ENCODE results near the gene DGKD.
A peak's percentile ranks its signal among the peaks of the same experiment; 100 is the strongest.
"Not testable (repeated sequence)": the region's sequence is repeated elsewhere in the genome, so short reads cannot be mapped to it uniquely, and the experiment has no call there.

DGKD gene, protein sequence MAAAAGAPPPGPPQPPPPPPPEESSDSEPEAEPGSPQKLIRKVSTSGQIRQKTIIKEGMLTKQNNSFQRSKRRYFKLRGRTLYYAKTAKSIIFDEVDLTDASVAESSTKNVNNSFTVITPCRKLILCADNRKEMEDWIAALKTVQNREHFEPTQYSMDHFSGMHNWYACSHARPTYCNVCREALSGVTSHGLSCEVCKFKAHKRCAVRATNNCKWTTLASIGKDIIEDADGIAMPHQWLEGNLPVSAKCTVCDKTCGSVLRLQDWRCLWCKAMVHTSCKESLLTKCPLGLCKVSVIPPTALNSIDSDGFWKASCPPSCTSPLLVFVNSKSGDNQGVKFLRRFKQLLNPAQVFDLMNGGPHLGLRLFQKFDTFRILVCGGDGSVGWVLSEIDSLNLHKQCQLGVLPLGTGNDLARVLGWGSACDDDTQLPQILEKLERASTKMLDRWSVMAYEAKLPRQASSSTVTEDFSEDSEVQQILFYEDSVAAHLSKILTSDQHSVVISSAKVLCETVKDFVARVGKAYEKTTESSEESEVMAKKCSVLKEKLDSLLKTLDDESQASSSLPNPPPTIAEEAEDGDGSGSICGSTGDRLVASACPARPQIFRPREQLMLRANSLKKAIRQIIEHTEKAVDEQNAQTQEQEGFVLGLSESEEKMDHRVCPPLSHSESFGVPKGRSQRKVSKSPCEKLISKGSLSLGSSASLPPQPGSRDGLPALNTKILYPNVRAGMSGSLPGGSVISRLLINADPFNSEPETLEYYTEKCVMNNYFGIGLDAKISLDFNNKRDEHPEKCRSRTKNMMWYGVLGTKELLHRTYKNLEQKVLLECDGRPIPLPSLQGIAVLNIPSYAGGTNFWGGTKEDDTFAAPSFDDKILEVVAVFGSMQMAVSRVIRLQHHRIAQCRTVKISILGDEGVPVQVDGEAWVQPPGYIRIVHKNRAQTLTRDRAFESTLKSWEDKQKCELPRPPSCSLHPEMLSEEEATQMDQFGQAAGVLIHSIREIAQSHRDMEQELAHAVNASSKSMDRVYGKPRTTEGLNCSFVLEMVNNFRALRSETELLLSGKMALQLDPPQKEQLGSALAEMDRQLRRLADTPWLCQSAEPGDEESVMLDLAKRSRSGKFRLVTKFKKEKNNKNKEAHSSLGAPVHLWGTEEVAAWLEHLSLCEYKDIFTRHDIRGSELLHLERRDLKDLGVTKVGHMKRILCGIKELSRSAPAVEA

DNA sequence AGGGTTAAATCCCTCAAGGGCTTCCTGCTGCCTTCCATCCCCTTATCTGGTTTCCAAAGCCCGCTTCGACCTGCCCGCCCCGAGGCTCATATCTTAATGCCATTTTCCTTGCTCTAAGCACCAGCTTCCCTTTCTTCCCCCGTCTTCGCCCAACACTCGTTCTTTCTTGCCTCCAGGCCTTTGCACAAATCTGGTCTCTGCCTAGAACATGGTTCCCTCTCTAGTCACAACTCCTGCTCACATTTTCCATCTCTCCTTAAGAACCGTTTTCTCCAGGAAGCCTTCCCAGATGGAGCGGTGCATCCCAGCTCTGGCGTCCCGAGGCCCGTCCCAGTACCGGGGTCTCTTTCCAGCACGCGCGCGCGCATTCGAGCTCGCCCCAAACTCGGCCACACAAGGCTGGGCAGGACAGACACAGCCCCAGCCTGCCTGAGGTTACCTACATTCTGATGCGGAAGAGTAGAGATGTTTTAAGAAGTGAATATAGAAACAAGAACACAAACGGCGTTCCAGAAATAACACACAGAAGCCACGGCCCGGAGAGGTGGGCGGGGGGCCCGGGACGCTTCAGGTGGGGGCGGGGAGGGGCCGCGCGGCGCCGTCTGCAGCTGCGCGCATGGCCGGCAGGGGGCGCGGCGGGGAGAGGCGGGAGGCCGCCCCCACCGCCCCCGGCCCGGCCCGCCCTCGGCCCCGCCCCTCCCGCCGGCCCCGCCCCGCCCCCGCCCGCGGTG, at the start of gene DGKD:
Gene DGKD, plus strand, starts transcription at position 726 of the 731 bp plus-strand sequence. CDS start 25 bp downstream, outside the sequence.
- DNase-seq: peak; percentile 14

DNA sequence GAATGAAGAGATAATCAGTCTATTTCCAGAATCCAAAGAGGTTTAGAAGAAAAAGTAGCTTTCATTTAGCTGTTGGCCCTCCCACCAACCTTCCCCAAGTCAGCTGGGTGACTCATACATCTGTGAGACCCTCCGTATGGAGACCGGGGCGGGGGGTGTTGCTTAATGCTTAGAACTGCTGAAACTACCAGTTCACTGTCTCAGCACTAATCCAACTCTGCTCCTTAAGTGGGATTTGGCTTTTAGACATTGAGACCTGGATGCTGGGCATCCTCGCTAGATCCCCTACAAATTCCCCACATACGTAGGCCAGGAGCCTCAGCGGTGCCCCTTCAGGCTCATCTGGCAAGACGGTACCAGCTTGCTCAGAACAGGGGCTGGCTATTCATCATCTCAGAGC, 46.7 kb upstream of the DGKD start, which contains the start of gene SAG:
Gene SAG, plus strand, starts transcription at position 252 of the 400 bp plus-strand sequence. CDS start 1,374 bp downstream, outside the sequence.
- no peak for DNase-seq

- no peak for DNase-seq
Measured at GRCh38 chr2:233311241-233311926, 42.9 kb upstream of the DGKD start.

DNA sequence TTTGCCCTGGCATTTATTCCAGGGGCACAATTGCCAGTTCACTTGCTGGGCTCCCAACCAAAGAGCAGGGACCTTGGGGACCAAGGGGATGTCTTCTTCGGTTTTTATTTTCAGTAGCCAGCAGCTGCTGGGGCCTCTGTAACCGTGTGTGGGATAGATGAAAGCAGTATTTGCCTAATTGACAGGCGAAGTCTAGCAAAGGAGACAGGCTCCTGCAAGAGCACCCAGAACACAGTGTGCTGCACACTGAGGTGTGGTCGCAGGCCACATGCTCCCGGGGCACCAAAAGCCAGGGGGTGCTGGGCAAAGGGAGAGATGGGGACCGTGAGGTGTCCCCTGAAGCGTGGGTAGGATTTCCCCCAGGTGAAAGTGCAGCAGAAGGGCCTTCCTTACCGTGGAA, 41.4 kb upstream of the DGKD start:
- DNase-seq: no peak

GRCh38 chr2:233314180-233314925, 39.9 kb upstream of the DGKD start:
- DNase-seq: no peak

DNA sequence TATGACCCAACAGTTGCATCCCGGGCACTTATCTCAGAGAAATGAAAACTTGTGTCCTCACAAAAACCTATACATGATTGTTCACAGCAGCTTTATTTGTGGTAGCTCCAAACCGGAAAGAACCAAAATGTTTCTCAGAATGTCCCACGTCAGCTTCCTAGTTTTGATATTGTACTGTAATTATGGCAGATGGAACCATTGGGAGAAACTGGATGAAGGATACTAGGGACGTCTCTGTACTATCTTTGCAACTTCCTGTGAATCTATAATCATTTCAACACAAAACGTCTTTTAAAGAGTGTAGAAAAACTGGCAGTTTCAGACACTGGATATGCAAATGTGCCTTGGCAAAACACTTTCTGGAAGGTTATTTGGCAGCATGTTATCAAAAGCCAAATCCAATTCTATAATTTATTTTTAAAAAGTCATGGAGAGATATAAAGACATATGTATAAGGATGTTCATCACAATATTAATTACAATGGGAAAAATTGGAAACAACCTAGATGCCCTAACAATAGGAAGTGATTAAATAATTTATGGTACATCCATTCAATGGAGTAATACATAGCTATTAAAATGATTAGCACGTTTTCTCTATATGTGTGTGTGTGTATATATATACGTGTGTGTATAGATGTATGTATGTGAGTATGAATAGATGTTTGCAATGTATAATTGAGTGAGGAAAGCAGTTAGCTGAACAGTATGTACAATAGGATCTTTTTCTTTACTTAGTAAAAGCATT, 36.9 kb upstream of the DGKD start:
- no peak for DNase-seq

GRCh38 chr2:233319256-233319655, 35.0 kb upstream of the DGKD start:
- DNase-seq: no peak

- no peak for DNase-seq
Measured at GRCh38 chr2:233320470-233320869, 33.8 kb upstream of the DGKD start.

DNA sequence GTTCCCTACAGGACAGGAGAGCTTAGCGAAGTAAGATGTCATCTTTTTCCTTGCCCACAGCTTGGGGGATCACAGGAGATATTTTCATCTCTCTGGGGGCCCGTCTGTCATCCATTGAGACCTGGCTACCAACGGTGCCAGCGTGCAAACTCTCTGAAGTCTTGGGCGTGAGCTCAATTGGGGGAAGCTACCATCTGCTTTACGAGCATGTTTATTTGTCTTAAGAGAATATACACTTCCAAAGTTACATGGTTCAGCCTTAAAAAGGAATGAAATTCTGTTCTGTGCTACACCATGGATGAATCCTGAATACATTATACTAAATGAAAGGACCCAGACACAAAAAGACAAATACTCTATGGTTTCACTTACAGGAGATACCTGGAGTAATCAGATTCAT, 33.1 kb upstream of the DGKD start:
- DNase-seq: no peak

DNA sequence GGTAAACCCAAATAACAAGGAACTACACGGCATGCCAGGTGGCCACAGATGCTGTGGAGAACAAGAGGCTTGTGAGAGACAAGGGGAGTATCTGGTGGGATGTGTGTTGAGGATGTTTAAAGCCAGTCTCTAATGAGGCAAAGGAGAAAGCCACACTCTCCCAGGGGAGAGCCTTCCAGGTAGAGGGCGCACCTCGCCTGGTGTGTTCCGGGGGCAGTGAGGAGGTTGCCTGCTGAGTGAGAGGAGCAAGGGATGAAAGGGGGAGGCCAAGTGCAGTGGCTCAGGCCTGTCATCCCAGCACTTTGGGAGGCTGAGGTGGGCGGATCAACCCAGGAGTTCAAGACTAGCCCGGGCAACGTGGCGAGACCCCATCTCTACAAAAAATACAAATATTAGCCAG, 30.4 kb upstream of the DGKD start:
- no peak for DNase-seq

DNA sequence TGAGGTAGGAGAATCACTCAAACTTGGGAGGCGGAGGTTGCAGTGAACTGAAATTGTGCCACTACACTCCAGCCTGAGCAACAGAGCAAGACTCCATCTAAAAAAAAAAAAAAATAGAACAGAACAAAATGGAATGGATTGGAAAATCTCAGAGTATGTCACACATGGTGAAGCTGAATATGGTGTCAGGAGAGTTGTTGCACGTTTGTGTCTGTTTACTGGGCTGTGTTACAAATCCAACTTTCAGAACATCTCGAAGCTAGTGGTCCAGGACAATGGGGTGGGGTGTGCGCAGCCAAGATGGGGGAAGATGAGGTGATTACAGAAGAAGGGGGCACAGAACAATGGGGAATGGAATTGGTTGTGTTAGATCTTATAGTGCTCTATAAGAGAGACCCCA, 29.0 kb upstream of the DGKD start:
- no peak for DNase-seq

DNA sequence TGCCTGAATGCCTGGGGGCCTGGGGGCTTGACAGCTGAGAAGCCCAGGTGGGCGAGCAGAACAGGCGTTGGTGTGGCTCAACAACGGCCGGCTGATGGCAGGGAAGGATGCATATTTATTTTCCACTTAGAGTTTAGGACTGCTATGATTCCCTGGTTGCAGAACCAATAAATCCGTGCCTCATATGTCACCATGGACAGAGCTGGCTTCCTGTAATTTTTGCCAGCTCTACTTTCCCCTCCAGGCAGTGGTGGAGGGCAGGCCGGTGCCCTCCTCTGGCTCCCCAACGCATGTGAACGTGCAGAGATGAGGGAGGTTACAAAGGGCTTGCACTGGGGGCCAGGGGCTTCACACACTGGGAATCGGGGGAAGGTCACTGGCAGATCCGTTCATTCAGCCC, 28.5 kb upstream of the DGKD start:
- DNase-seq: no peak

DNA sequence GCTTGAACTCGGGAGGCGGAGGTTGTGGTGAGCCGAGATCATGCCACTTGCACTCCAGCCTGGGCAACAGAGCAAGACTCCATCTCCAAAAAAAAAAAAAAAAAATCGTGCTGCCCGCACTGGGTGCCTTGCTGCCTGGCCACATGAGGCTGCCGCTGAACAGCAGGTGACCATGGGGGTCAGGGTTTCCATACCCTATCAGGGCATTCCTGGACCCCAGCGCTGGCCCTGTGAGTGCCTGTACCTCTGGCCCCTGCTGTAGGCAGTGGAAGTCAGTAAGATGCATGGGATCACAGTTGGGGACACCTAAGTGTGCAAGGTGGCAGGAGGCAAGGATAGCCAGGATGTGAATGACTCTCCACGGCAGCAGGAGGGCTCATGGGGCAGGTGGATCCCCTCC, 27.8 kb upstream of the DGKD start:
- no peak for DNase-seq

DNA sequence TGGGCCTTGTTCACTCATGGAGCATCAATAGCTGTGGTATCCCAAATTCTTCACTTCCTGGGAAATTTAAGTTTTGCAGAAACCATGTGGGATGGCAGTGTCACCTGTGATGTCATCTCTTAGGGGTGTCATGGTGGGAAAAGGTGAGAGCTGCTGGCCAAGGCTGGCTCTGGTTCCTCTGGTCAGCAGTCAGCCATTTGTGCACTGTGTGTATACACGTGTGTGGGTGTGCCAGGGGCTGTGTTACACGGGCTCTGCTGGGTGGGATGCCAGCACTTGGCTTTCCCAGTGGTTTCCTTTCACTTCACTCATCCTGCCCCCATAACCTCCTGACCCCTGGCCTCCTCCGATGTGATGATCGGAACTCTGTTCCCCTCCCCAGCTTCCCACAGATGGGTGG, 25.4 kb upstream of the DGKD start:
- no peak for DNase-seq

DNA sequence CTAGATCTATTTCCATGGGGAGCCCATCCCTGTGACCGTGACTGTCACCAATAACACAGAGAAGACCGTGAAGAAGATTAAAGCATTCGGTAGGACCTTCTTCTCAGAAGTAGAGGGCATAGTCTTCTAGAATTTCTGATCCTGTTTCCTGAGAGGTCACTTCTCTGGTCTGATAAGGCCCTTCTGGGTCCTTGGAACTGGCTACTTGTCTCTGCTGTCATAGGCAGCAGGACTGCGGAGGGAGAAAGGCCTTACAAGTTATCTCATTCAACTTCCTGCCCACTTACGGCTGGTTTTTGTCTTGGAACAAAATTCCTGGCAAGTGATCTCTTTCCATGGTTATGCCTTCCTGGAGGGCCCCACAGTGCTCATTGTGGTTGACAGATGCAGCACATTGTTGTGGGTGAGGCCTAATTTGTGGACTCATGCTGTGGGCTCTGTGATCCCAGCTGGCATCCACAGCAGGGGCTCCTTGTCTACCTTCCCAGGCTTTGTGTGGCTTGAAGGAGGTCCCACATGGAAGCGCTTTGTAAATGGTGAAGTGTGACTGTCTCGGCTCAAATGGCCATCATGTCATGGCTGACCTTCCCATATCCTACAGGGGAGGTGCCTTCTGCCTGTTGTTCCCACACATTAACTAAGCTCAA, 24.7 kb upstream of the DGKD start:
- no peak for DNase-seq

GRCh38 chr2:233331536-233331935, 22.8 kb upstream of the DGKD start:
- no peak for DNase-seq

- no peak for DNase-seq
Measured at GRCh38 chr2:233332125-233332524, 22.2 kb upstream of the DGKD start.

DNA sequence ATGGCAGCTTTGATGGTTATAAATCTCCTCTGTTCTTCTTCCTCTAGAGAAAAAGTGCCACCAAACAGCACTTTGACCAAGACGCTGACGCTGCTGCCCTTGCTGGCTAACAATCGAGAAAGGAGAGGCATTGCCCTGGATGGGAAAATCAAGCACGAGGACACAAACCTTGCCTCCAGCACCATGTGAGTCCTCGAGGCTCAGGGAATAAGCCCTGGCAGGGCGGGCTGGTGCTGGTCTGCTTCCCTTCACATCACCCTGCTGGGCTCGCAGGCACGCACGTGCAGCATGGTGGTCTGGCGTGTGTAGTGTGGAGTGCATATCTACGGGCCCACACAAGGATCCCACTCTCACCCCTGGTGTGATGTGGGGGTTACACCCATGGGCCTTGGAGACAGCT, 19.4 kb upstream of the DGKD start:
- no peak for DNase-seq

GRCh38 chr2:233336091-233336490, 18.2 kb upstream of the DGKD start:
- DNase-seq: not testable (repeated sequence)

GRCh38 chr2:233336541-233336940, 17.8 kb upstream of the DGKD start:
- no peak for DNase-seq

Data from NCI-H526 treated with DMSO at 0.1 percent for 48 hours (cell line).